ENCODE data around the gene ADAMTS3.

ADAMTS3 gene

GRCh38 chr4:72275381-72275780 lies 293.6 kb downstream of the ADAMTS3 start:
- DNase-seq = no peak

DNA sequence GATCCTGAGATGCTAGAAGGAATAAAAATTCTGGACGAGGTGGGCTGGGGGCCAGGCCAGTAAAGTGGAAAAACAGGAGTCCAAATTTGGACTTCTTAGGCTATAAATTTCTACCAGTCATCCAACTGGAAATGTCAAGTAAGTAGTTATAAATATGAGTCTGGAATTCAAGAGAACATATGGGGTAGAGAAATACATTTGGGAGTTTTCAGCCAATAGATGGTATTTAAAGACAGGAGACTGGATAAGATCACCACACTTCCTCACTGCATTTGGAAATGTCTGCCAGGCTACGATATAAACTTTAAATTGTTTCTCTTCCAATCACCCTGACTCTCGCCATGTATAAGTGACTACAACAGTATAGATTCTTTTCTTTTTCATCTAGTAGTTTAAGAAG lies 294.8 kb downstream of the ADAMTS3 start:
- no peak for DNase-seq

GRCh38 chr4:72255269-72255668 lies 313.8 kb downstream of the ADAMTS3 start:
- DNase-seq = no peak

GRCh38 chr4:72243641-72244040 lies 325.4 kb downstream of the ADAMTS3 start:
- DNase-seq = no peak

- no peak for DNase-seq
Measured at GRCh38 chr4:72239487-72240116, 329.4 kb downstream of the ADAMTS3 start.

All from NCI-H1048 (cell line).